Measurements from ENCODE around the gene TPST2.

Gene TPST2

DNA sequence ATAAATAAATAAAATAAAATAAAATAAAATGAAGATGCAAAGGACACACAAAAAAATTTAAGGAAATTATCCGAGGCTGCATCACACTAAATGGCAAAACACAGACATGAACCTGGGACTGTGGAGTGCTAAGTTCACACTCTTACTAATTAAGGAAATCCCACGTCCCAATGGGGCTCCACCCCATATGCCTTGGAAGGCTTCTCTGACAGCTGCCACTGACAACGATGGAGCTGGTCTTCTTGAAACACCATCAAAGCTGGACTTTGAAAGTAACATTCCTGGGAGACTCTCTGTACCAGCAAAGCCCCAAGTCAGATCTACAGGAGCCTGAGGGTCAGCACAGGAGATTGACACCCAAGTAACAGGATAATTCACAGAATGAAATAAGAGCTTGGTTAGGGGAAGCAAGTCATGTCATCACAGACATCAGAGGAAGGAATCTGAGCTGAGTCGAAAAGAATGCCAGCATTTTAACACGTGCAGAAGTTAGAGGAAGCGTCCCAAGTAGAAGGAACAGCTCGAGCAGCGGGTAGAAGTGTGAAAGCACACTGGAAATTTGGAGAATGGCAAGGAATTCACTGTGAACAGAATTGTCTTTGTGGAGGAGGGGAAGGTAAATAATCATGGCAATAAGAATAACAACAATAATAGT lies 13.8 kb downstream of the TPST2 start:
- H3K4me3 ChIP-seq (ENCODE audit: low read depth, low read length), result no peak overlapping the region
- DNase-seq (ENCODE audit: low read depth), result no peak
- no peak for TF ChIP-seq CTCF (IDR thresholded peaks at IDR 0.05; ENCODE audit: low read depth, low read length, missing control alignments)
- in situ Hi-C loops (cut with HindIII; ENCODE audit: low sequenced_read_pairs), result no loop called here

DNA sequence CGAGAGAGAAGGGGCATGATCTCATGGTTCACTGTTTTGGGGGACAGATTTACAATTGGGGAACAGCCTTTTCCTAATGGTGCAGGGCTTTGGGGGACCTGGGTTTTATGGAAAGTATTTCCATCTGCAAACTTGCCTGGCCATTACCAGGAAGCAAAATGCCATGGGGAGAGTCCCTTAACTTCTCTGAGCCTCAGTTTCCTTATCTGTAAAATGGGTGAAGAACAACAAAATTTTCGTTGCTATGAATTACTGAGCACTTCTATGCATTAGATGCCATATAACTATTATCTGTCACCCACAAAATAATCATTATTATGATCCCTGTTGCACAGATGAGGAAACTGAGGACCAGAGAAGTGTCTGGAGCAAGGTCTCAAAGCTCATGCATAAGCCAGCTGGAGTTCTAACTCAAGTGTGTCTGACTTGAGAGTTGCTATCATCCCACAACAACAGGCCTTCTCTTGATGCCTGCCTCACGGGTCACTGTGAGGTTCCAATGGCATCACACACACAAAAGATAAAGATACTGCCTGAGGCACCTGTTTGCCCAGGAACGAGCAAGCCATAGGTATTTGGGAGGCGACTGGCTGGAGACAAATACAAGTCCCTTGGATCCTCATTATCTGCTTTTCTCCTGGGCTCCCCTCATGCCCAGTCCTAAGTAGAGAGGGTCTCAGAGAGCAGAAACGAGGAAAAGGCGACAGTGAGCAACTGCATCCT lies 15.8 kb downstream of the TPST2 start:
- no peak for DNase-seq (ENCODE audit: low read depth)
- in situ Hi-C loops (cut with HindIII; ENCODE audit: low sequenced_read_pairs), result no loop called here
- H3K4me3 ChIP-seq (ENCODE audit: low read depth, low read length), result no peak overlapping the region
- no peak for TF ChIP-seq CTCF (IDR thresholded peaks at IDR 0.05; ENCODE audit: low read depth, low read length, missing control alignments)

DNA sequence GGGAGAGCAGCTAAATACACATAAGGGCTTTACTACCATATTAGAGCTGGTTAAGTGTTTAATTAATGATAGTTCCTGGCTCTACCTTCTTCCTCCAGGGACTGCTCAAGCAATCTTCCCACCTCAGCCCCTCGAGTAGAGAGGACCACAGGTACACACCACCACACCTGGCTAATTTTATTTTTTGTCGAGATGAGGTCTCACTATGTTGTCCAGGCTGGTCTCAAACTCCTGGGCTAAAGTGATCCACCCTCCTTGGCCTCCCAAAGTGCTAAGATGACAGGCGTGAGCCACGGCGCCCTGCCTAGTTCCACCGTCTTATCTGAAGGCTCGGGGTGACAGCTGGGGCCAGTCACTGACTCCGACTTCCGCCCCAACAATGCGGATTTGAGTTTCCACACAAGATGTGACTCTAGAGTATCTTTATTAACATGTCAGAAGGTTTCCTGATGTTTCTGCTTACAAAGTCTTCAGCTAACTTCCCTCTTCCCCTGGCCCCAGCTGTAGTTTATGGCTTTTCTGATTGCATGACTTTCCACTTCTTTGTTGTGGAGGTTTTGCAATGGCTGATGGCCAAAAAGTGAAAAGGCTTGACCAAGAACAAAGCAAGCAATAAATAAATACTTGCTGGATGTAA lies 16.8 kb downstream of the TPST2 start:
- no peak for TF ChIP-seq CTCF (IDR thresholded peaks at IDR 0.05; ENCODE audit: low read depth, low read length, missing control alignments)
- H3K4me3 ChIP-seq (ENCODE audit: low read depth, low read length), result no peak overlapping the region
- in situ Hi-C loops (cut with HindIII; ENCODE audit: low sequenced_read_pairs), result no loop called here
- no peak for DNase-seq (ENCODE audit: low read depth)

DNA sequence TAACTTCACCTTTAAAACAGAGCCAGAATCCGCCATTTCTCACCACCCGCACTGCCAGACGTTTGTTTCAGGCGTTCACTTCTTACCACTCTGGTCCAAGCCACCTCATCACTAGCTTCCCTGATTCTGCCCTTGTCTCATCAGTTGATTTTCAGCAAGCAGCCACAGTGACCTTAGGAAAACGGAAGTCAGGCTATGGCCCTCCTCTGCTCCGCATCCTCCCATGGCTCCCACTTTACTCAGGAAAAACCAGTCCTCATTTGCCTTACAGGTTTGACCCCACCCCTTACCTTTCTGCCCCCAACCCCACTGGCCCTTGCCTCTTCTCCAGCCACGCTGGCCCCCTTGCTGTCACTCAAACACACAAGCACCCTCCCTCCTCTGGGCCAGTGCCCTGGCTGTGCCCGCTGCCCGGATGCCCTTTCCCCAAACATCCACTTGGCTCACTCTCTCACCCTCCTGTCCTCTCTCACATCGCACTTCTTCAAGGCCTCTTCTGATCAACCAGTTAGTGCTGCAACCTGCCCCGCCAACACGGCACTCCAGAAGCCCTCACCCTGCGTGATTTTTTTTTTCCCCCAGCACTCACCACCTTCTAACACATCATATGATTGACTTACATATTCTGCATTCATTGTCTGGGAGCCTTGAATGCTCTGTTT lies 18.9 kb downstream of the TPST2 start:
- no peak for DNase-seq (ENCODE audit: low read depth)
- no peak for TF ChIP-seq CTCF (IDR thresholded peaks at IDR 0.05; ENCODE audit: low read depth, low read length, missing control alignments)
- in situ Hi-C loops (cut with HindIII; ENCODE audit: low sequenced_read_pairs), result no loop called here
- no peak overlapping the region for H3K4me3 ChIP-seq (ENCODE audit: low read depth, low read length)

DNA sequence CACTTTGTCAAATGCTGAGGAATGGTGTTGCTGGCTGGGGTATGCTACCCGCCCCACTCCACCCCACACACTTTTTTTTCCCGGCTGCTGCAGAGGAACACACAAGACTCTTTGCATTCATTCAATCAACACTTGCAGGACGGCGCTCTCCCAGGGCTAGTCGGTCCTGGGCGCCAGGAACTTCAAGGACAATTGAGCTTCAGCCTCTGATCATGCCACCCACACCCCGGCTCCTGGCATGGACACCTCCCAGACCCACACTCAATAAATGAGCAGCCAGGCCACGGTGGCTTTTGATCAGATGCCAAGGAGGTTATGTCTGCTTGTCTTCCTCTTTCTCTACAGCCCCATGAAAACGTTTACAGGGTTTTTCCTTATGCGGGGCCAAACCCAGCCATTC lies 19.8 kb downstream of the TPST2 start:
- no peak overlapping the region for H3K4me3 ChIP-seq (ENCODE audit: low read depth, low read length)
- TF ChIP-seq CTCF (IDR thresholded peaks at IDR 0.05; ENCODE audit: low read depth, low read length, missing control alignments), result no peak
- in situ Hi-C loops (cut with HindIII; ENCODE audit: low sequenced_read_pairs), result no loop called here
- no peak for DNase-seq (ENCODE audit: low read depth)

- DNase-seq (ENCODE audit: low read depth), result no peak
- TF ChIP-seq CTCF (IDR thresholded peaks at IDR 0.05; ENCODE audit: low read depth, low read length, missing control alignments), result no peak
- in situ Hi-C loops (cut with HindIII; ENCODE audit: low sequenced_read_pairs), result no loop called here
- no peak overlapping the region for H3K4me3 ChIP-seq (ENCODE audit: low read depth, low read length)
Observed at GRCh38 chr22:26568207-26568706, 21.7 kb downstream of the TPST2 start.
